ENCODE measurements around the gene PIGU. TPM values are rescaled to one million over a fixed set of nuclear protein-coding genes. Genes with fewer than 3 reads are reported as not detected.
"Not testable (repeated sequence)": the region's sequence is repeated elsewhere in the genome, so short reads cannot be mapped to it uniquely, and the experiment has no call there.

PIGU gene
- total and polyA plus RNA-seq, 7 experiments from 2014 or later = 8.6 to 34.5 (median 16.7) TPM

GRCh38 chr20:34524426-34524825, 152.5 kb downstream of the PIGU start:
- H3K4me1 Mint-ChIP-seq = peaks cover 18 to 57% (median 41%) of the 10 kb centered on the region in 7 donors
- Histone ChIP-seq H3K27ac (ENCODE audit: low read depth, low read length) (no peak overlapping the region), H3K27me3 (ENCODE audit: control insufficient read depth in 2 of 2, insufficient read depth in 2 of 2, low read length in 2 of 2) (no peaks in the 10 kb centered on the region), H3K36me3 (ENCODE audit: control insufficient read depth in 2 of 3, insufficient read depth in 3 of 3, low read length in 3 of 3) (peaks cover 7 to 46% (median 8%) of the 10 kb centered on the region in 3 experiments), H3K9me3 (ENCODE audit: control insufficient read depth in 2 of 3, low read length in 3 of 3) (no peaks in the 10 kb centered on the region), H3K4me3 (ENCODE audit: low read length) (no peak overlapping the region), H3K4me1 (ENCODE audit: control insufficient read depth in 2 of 2, insufficient read depth in 2 of 2, low read length in 2 of 2) (peaks cover 0 to 15% of the 10 kb centered on the region in 2 donors)
- H3K4me3 Mint-ChIP-seq = no peak overlapping the region
- ChIA-PET POLR2A (no interaction called here), CTCF (interaction anchor here (1.0 to 4.6 kb wide), 2 partner anchors 211 to 245 kb away, joined by 3 to 45 read pairs; no protein-coding TSS in a partner anchor)
- DNase-seq (no peak), ATAC-seq (no peak)
- peaks cover 0 to 25% (median 10%) of the 10 kb centered on the region in 5 donors for H3K36me3 Mint-ChIP-seq
- intact Hi-C loops (cut with micrococcal nuclease) = no loop called here
- no peaks in the 10 kb centered on the region for H3K27me3 Mint-ChIP-seq
- no peaks in the 10 kb centered on the region for H3K9me3 Mint-ChIP-seq
- peak overlapping the region in 1 of 9 donors; percentile 6 for H3K27ac Mint-ChIP-seq

DNA sequence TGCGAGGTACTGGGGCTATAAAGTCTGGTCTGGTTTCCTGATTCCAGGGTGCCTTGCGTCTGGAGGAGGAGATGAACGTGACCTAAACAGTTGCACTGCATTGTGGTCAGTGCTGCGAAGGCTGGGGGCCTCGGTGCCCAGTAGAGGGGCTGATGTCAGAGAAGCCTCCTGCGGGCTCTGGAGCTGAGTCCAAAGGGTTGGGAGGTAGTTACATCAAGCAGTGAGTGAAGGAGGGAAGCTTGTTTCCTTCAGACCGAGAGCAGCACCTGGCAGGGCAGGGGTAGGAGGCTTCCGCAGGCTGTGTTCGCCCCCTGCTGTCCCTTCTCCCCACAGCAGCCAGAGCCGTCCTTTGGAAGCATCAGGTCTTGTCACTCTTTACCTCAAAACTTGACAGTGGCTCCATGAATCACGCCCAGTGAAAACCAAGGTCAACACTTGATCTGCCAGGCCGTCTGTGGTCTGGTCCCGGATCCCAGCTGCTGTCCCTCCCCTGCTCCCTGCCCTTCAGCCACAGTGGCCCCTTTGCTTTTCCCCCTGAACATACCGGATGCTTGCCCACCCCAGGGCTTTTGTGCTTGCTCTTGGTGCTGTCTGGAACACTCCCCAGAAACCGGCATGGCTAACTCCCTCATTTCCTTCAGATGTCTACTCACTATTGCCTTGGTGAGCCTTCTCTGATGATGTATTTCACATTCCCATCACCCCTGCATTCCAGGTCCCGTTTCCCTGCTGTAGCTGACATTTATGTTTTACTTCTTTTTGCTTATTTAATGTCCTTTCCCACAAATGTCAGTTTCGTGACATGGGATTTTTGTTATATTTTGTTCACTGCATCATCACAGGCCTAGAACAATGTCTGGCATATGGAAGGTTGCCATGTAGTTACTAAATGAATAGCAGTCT, 153.7 kb downstream of the PIGU start:
- no peaks in the 10 kb centered on the region for H3K27me3 Mint-ChIP-seq
- ChIA-PET POLR2A (interaction anchor here (1.0 kb wide), 1 partner anchor 211 kb away, joined by 3 read pairs; no protein-coding TSS in a partner anchor), CTCF (interaction anchor here (1.0 to 4.6 kb wide), 3 partner anchors 160 to 224 kb away, joined by 3 to 45 read pairs (median 4); partner anchors contain the start of gene ITCH)
- peaks cover 0 to 20% (median 10%) of the 10 kb centered on the region in 5 donors for H3K36me3 Mint-ChIP-seq
- no peaks in the 10 kb centered on the region for H3K27me3 ChIP-seq (ENCODE audit: control insufficient read depth in 2 of 2, insufficient read depth in 2 of 2, low read length in 2 of 2)
- H3K4me1 Mint-ChIP-seq = peaks cover 24 to 69% (median 47%) of the 10 kb centered on the region in 7 donors
- H3K4me3 ChIP-seq (ENCODE audit: low read length) = no peak overlapping the region
- H3K27ac ChIP-seq (ENCODE audit: low read depth, low read length) = no peak overlapping the region
- peaks cover 7 to 15% of the 10 kb centered on the region in 2 donors for H3K4me1 ChIP-seq (ENCODE audit: control insufficient read depth in 2 of 2, insufficient read depth in 2 of 2, low read length in 2 of 2)
- no peaks in the 10 kb centered on the region for H3K9me3 ChIP-seq (ENCODE audit: control insufficient read depth in 2 of 3, low read length in 3 of 3)
- H3K9me3 Mint-ChIP-seq = no peaks in the 10 kb centered on the region
- ATAC-seq (peak; percentile 84), DNase-seq (peak; percentile 33 to 60 (median 43))
- intact Hi-C loops (cut with micrococcal nuclease) = loop anchor here (1.0 kb wide), 2 partner anchors 211 to 333 kb away; no protein-coding TSS in a partner anchor
- H3K27ac Mint-ChIP-seq = peak overlapping the region in 5 of 9 donors; percentile 4 to 84 (median 58)
- peaks cover 4 to 37% (median 8%) of the 10 kb centered on the region in 3 experiments for H3K36me3 ChIP-seq (ENCODE audit: control insufficient read depth in 2 of 3, insufficient read depth in 3 of 3, low read length in 3 of 3)
- peak overlapping the region in 2 of 10 donors; percentile 1 to 76 for H3K4me3 Mint-ChIP-seq

- H3K27me3 Mint-ChIP-seq; H3K27me3 ChIP-seq (ENCODE audit: control insufficient read depth in 2 of 2, insufficient read depth in 2 of 2, low read length in 2 of 2); H3K27ac ChIP-seq (ENCODE audit: low read depth, low read length); H3K9me3 ChIP-seq (ENCODE audit: control insufficient read depth in 2 of 3, low read length in 3 of 3); H3K4me3 ChIP-seq (ENCODE audit: low read length); DNase-seq; ATAC-seq; H3K9me3 Mint-ChIP-seq; H3K36me3 Mint-ChIP-seq: not testable (repeated sequence)
- peak overlapping the region in 1 of 9 donors; percentile 67 for H3K27ac Mint-ChIP-seq
- H3K4me1 Mint-ChIP-seq = peaks cover 29 to 71% (median 62%) of the 10 kb centered on the region in 7 donors
- intact Hi-C loops (cut with micrococcal nuclease) = loop anchor here in 1 of 2 donors (5.0 kb wide), 2 partner anchors 357 to 572 kb away; partner anchors contain the start of genes ACSS2 and TRPC4AP
- peak overlapping the region in 2 of 10 donors; percentile 12 to 39 for H3K4me3 Mint-ChIP-seq
- Histone ChIP-seq H3K4me1 (ENCODE audit: control insufficient read depth in 2 of 2, insufficient read depth in 2 of 2, low read length in 2 of 2) (peaks cover 11 to 20% of the 10 kb centered on the region in 2 donors), H3K36me3 (ENCODE audit: control insufficient read depth in 2 of 3, insufficient read depth in 3 of 3, low read length in 3 of 3) (peaks cover 0 to 27% (median 0%) of the 10 kb centered on the region in 3 experiments)
- CTCF ChIA-PET = interaction anchor here (1.3 kb wide), 1 partner anchor 207 kb away, joined by 9 read pairs; no protein-coding TSS in a partner anchor
- POLR2A ChIA-PET = interaction anchor here (0.6 kb wide), 1 partner anchor 211 kb away, joined by 3 read pairs; no protein-coding TSS in a partner anchor
Measured at GRCh38 chr20:34519841-34520240, 157.1 kb downstream of the PIGU start.

DNA sequence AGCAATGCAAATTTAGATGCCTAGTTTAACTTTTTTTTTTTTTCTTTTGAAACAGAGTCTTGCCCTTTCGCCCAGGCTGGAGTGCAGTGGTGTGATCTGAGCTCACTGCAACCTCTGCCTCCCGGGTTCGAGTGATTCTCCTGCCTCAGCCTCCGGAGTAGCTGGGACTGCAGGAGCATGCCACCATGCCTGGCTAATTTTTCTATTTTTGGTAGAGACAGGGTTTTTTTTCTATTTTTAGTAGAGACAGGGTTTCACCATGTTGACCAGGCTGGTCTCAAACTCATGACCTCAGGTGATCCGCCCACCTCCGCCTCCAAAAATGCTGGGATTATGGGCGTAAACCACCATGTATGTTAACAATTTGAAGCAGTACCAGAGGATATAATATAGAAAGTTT, 158.0 kb downstream of the PIGU start:
- H3K9me3 Mint-ChIP-seq; H3K9me3 ChIP-seq (ENCODE audit: control insufficient read depth in 2 of 3, low read length in 3 of 3); H3K27ac ChIP-seq (ENCODE audit: low read depth, low read length); H3K36me3 Mint-ChIP-seq; H3K27me3 ChIP-seq (ENCODE audit: control insufficient read depth in 2 of 2, insufficient read depth in 2 of 2, low read length in 2 of 2); DNase-seq; ATAC-seq; H3K27me3 Mint-ChIP-seq; POLR2A ChIA-PET; H3K4me3 ChIP-seq (ENCODE audit: low read length): not testable (repeated sequence)
- Histone ChIP-seq H3K36me3 (ENCODE audit: control insufficient read depth in 2 of 3, insufficient read depth in 3 of 3, low read length in 3 of 3) (peaks cover 0 to 23% (median 0%) of the 10 kb centered on the region in 3 experiments), H3K4me1 (ENCODE audit: control insufficient read depth in 2 of 2, insufficient read depth in 2 of 2, low read length in 2 of 2) (peaks cover 11 to 20% of the 10 kb centered on the region in 2 donors)
- CTCF ChIA-PET = interaction anchor here (0.6 kb wide), 1 partner anchor 355 kb away, joined by 3 read pairs; no protein-coding TSS in a partner anchor
- intact Hi-C loops (cut with micrococcal nuclease) = loop anchor here in 1 of 2 donors (5.0 kb wide), 2 partner anchors 358 to 573 kb away; partner anchors contain the start of genes ACSS2 and TRPC4AP
- peaks cover 29 to 72% (median 63%) of the 10 kb centered on the region in 7 donors for H3K4me1 Mint-ChIP-seq
- peak overlapping the region in 7 of 10 donors; percentile 59 to 99 (median 75) for H3K4me3 Mint-ChIP-seq
- peak overlapping the region in 2 of 9 donors; percentile 48 to 81 for H3K27ac Mint-ChIP-seq

GRCh38 chr20:34517114-34517505, 159.8 kb downstream of the PIGU start:
- Mint-ChIP-seq H3K9me3 (peaks cover 0 to 3% (median 0%) of the 10 kb centered on the region in 11 donors), H3K27me3 (no peaks in the 10 kb centered on the region), H3K27ac (peak overlapping the region; percentile 94 to 99 (median 97)), H3K4me3 (peak overlapping the region; percentile 97 to 100 (median 99)), H3K4me1 (peaks cover 18 to 64% (median 56%) of the 10 kb centered on the region in 7 donors), H3K36me3 (peaks cover 0 to 5% (median 2%) of the 10 kb centered on the region in 5 donors)
- Histone ChIP-seq H3K36me3 (ENCODE audit: control insufficient read depth in 2 of 3, insufficient read depth in 3 of 3, low read length in 3 of 3) (peaks cover 0 to 15% (median 0%) of the 10 kb centered on the region in 3 experiments), H3K27ac (ENCODE audit: low read depth, low read length) (peak overlapping the region; percentile 86), H3K4me1 (ENCODE audit: control insufficient read depth in 2 of 2, insufficient read depth in 2 of 2, low read length in 2 of 2) (peaks cover 11 to 14% of the 10 kb centered on the region in 2 donors), H3K4me3 (ENCODE audit: low read length) (peak overlapping the region; percentile 96), H3K9me3 (ENCODE audit: control insufficient read depth in 2 of 3, low read length in 3 of 3) (no peaks in the 10 kb centered on the region), H3K27me3 (ENCODE audit: control insufficient read depth in 2 of 2, insufficient read depth in 2 of 2, low read length in 2 of 2) (no peaks in the 10 kb centered on the region)
- ChIA-PET CTCF (interaction anchor here (0.7 to 3.1 kb wide), 3 partner anchors 189 to 204 kb away, joined by 3 to 13 read pairs (median 3); no protein-coding TSS in a partner anchor), POLR2A (interaction anchor here (0.9 to 3.0 kb wide), 5 partner anchors 16 to 214 kb away, joined by 3 to 16 read pairs (median 4); partner anchors contain the start of genes AHCY and ITCH)
- ATAC-seq (no peak), DNase-seq (no peak)
- intact Hi-C loops (cut with micrococcal nuclease) = loop anchor here in 1 of 2 donors (2.0 to 5.0 kb wide), 4 partner anchors 22 to 630 kb away; partner anchors contain the start of genes ACSS2, EDEM2 and TRPC4AP
